ENCODE results near the gene FAM118B. TPM values are rescaled to one million over a fixed set of nuclear protein-coding genes. Genes with fewer than 3 reads are reported as not detected.
A peak's percentile ranks its signal among the peaks of the same experiment; 100 is the strongest.

The FAM118B gene
- total and polyA plus RNA-seq, 2 of the 8 experiments (the other 6 are each of a cell fraction or from before 2014, with no cell fraction given) = 25.3 to 48.3 TPM

GRCh38 chr11:126181939-126182730 lies 29.4 kb upstream of the FAM118B start:
- no peak for FAIRE-seq
- Histone ChIP-seq H3K14ac (ENCODE audit: insufficient read length) (no peak overlapping the region), H4K20me1 (replicated peaks in 1 of 2; ENCODE audit: control insufficient read depth in 1 of 2, insufficient read depth in 2 of 2, low read length in 2 of 2) (peaks cover 0 to 1% of the 10 kb centered on the region in 2 experiments), H3K79me2 (ENCODE audit: control insufficient read depth in 1 of 2, insufficient read depth in 2 of 2, low read length in 2 of 2) (no peaks in the 10 kb centered on the region), H3K23ac (ENCODE audit: insufficient read length) (no peak overlapping the region), H2BK120ac (replicated peaks; ENCODE audit: low read depth, low read length) (no peak overlapping the region), H3K9me3 (ENCODE audit: insufficient read depth in 2 of 2, low read depth in 1 of 2, low read length in 1 of 2) (no peaks in the 10 kb centered on the region), H4K8ac (ENCODE audit: extremely low read depth, insufficient read depth, low read length) (no peak overlapping the region), H3K79me1 (ENCODE audit: low read depth, low read length) (no peaks in the 10 kb centered on the region), H3K4me2 (ENCODE audit: insufficient read depth in 1 of 2, low read depth in 2 of 2, low read length in 2 of 2) (no peak overlapping the region), H3K27ac (ENCODE audit: low read depth, low read length) (no peak overlapping the region), H2BK20ac (ENCODE audit: low read length) (no peak overlapping the region), H3K4me1 (replicated peaks in 1 of 4; ENCODE audit: control insufficient read depth in 3 of 4, insufficient read depth in 4 of 4, low read length in 3 of 4) (peaks cover 0 to 2% (median 0%) of the 10 kb centered on the region in 4 experiments; a peak in 1 of 7 replicates), H3K56ac (replicated peaks; ENCODE audit: insufficient read length, low read depth, low read length) (no peak overlapping the region), H2BK5ac (ENCODE audit: low read depth, low read length) (no peak overlapping the region), H2BK12ac (ENCODE audit: low read depth, low read length) (no peak overlapping the region), H3K9ac (replicated peaks in 1 of 4; ENCODE audit: extremely low read depth in 1 of 4, low read depth in 3 of 4, low read length in 3 of 4) (no peak overlapping the region), H4K5ac (ENCODE audit: insufficient read length, low read depth, low read length) (no peak overlapping the region), H3K23me2 (ENCODE audit: low read depth, low read length) (no peaks in the 10 kb centered on the region), H3K4me3 (ENCODE audit: extremely low read depth in 1 of 4, insufficient read depth in 2 of 4, low read depth in 3 of 4, low read length in 4 of 4) (no peak overlapping the region), H3K27me3 (replicated peaks in 1 of 4; ENCODE audit: control insufficient read depth in 3 of 4, extremely low read depth in 1 of 4, insufficient read depth in 3 of 4, low read length in 3 of 4) (no peaks in the 10 kb centered on the region), H3K36me3 (ENCODE audit: control insufficient read depth in 2 of 4, insufficient read depth in 4 of 4, low read length in 3 of 4) (no peaks in the 10 kb centered on the region), H3K18ac (ENCODE audit: extremely low read depth, low read length) (no peak overlapping the region), H2AFZ (ENCODE audit: low read length) (no peak overlapping the region), H3K4ac (replicated peaks; ENCODE audit: insufficient read length, low read depth, low read length) (no peak overlapping the region), H2AK5ac (ENCODE audit: low read depth, low read length) (no peak overlapping the region), H4K91ac (replicated peaks; ENCODE audit: insufficient read length, low read length) (no peak overlapping the region), H2BK15ac (ENCODE audit: low read length) (no peak overlapping the region)
- POLR2A ChIA-PET (ENCODE audit: partially characterized antibody) = interaction anchor here (0.6 to 1.4 kb wide), 3 partner anchors 12 to 279 kb away, joined by 3 read pairs; partner anchors contain the start of gene PUS3
- CTCF ChIA-PET (ENCODE audit: partially characterized antibody) = interaction anchor here (0.7 to 2.6 kb wide), 6 partner anchors 10 to 257 kb away, joined by 3 to 11 read pairs (median 4); no protein-coding TSS in a partner anchor
- TF ChIP-seq CEBPB (IDR thresholded peaks at IDR 0.05; ENCODE audit: low read depth, low read length) (no peak), RAD21 (IDR thresholded peaks at IDR 0.05 in 1 of 2, conservative IDR thresholded peaks at IDR 0.05 in 1 of 2; ENCODE audit: low read depth in 2 of 2, low read length in 2 of 2) (peak in 1 of 2 experiments; percentile 29; a peak in 1 of 4 replicates), CTCF (IDR thresholded peaks at IDR 0.05; ENCODE audit: control extremely low read depth in 1 of 3, insufficient read depth in 1 of 3, low read depth in 1 of 3, low read length in 3 of 3) (peak in 1 of 3 experiments; percentile 23; a peak in 1 of 4 replicates)
- 76% methylated on average over 10 of the region's 13 CpGs; no CpG with 5 or more reads in 1 of the 2 experiments for WGBS, 2 experiments (ENCODE audit: extremely low coverage in 1 of 2, insufficient coverage in 1 of 2, insufficient read length in 1 of 2, insufficient replicate concordance in 2 of 2, low coverage in 1 of 2, low lambda C conversion rate in 2 of 2, missing lambda C conversion rate in 1 of 2)
- DNase-seq (ENCODE audit: low read depth in 1 of 2, low spot score in 2 of 2) = no peak
